ENCODE measurements around the gene APOL5.
A peak's percentile ranks its signal among the peaks of the same experiment; 100 is the strongest.

The APOL5 gene

DNA sequence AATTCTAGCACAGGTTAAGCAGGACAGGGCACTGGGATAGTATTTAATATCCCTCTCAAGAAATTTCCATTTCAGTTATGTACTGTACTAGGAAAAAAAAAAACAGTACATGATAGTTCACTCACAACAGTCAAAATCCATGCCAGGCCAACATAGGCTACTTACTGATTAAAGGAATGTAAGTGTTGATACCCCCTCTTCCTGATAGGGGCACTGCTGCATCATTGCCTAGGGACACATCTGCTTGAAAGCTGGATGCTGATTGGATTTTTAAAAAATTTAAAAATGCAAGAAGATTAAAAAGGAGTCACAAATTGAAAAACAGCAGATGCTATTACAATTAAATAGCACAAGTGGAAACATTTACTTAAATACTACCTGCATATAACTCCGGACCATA lies 43.4 kb downstream of the APOL5 start:
- H3K36me3 ChIP-seq (ENCODE audit: control insufficient read depth, insufficient read depth, low read length), result no peaks in the 10 kb centered on the region
- H3K27me3 ChIP-seq (ENCODE audit: control insufficient read depth, insufficient read depth, low read length), result no peaks in the 10 kb centered on the region
- no peak overlapping the region for H3K4me2 ChIP-seq (ENCODE audit: low read length)
- no peaks in the 10 kb centered on the region for H3K9me3 ChIP-seq (ENCODE audit: control insufficient read depth, low read length)
- TF ChIP-seq, protein P1, sequence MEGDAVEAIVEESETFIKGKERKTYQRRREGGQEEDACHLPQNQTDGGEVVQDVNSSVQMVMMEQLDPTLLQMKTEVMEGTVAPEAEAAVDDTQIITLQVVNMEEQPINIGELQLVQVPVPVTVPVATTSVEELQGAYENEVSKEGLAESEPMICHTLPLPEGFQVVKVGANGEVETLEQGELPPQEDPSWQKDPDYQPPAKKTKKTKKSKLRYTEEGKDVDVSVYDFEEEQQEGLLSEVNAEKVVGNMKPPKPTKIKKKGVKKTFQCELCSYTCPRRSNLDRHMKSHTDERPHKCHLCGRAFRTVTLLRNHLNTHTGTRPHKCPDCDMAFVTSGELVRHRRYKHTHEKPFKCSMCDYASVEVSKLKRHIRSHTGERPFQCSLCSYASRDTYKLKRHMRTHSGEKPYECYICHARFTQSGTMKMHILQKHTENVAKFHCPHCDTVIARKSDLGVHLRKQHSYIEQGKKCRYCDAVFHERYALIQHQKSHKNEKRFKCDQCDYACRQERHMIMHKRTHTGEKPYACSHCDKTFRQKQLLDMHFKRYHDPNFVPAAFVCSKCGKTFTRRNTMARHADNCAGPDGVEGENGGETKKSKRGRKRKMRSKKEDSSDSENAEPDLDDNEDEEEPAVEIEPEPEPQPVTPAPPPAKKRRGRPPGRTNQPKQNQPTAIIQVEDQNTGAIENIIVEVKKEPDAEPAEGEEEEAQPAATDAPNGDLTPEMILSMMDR (IDR thresholded peaks at IDR 0.05), result peak; percentile 26
- no peaks in the 10 kb centered on the region for H3K4me1 ChIP-seq
- H3K4me3 ChIP-seq (ENCODE audit: low read depth, low read length), result no peak overlapping the region
- no peak overlapping the region for H3K27ac ChIP-seq
- H3K9ac ChIP-seq, result no peak overlapping the region
- H3K79me2 ChIP-seq, result no peaks in the 10 kb centered on the region
- no peak overlapping the region for H2AFZ ChIP-seq

DNA sequence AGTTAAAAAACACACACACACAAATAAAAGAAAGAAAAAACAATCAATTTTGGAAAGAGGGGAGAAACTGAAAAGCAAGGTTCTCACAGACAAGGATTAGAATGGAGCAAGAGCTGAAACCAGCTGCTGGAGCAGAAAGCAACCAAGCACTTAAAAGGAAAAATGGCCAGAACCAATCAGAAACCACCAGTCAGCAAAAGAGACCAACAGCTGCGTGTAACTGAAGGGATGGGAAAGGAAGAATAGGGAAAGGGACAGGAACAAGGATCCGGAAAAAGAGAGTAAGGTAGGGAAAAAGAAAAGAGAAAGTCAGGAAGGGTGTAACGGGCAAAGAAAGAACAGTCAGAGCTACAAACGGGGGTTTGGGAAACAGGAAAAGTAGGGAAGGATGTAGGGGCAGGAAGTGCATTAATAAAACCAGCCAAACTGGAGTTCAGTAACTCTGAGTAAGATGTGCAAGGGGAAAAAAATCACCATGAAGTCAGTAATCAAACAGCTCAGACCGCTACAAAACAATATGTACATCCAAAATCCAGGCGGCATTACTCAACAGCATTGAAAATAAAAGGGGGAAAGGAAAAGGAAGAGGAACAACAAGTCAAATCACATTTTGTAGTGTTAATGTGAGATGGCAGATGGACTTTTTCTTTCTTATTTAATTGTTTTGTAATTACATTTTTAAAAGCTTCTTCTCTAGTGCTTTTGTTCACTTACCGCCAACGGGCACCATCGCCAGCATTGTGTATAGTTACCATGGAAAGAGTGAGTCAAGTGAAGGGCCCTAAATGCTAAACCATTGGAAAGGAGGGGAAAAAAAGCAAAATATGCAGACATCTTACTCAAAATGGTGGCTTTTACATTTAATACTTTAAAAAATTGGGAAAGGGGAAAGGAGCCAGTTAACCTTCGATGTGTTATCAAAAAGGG lies 49.2 kb downstream of the APOL5 start:
- Histone ChIP-seq H3K79me2 (no peaks in the 10 kb centered on the region), H3K36me3 (ENCODE audit: control insufficient read depth, insufficient read depth, low read length) (no peaks in the 10 kb centered on the region), H3K4me2 (ENCODE audit: low read length) (no peak overlapping the region), H3K9me3 (ENCODE audit: control insufficient read depth, low read length) (no peaks in the 10 kb centered on the region), H3K4me3 (ENCODE audit: low read depth, low read length) (no peak overlapping the region), H3K27me3 (ENCODE audit: control insufficient read depth, insufficient read depth, low read length) (no peaks in the 10 kb centered on the region), H2AFZ (no peak overlapping the region), H3K27ac (no peak overlapping the region), H3K9ac (no peak overlapping the region), H3K4me1 (no peaks in the 10 kb centered on the region)
- TF ChIP-seq, protein P1 (IDR thresholded peaks at IDR 0.05), result no peak

DNA sequence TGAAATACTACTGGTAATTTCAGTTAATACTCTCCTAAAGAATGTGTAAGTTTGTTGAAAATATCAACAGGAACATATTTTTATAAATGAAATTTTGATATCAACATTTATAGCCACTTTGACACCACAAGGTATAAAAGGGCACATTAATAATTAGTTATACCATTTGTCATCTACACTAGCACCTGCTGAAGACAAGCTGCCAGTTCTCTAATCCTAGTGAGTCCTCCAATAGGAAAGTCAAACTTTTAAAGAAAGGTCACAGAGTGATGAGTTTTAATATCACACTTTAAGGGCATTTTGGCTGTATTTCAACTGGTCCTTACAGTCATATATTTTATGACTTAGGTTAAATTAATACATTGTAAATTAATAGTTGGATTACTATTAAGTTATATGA lies 52.3 kb downstream of the APOL5 start:
- Histone ChIP-seq H3K9ac (no peak overlapping the region), H3K36me3 (ENCODE audit: control insufficient read depth, insufficient read depth, low read length) (no peaks in the 10 kb centered on the region), H3K4me1 (no peaks in the 10 kb centered on the region), H3K27ac (no peak overlapping the region), H2AFZ (no peak overlapping the region), H3K27me3 (ENCODE audit: control insufficient read depth, insufficient read depth, low read length) (no peaks in the 10 kb centered on the region), H3K79me2 (no peaks in the 10 kb centered on the region), H3K4me3 (ENCODE audit: low read depth, low read length) (no peak overlapping the region), H3K9me3 (ENCODE audit: control insufficient read depth, low read length) (no peaks in the 10 kb centered on the region), H3K4me2 (ENCODE audit: low read length) (no peak overlapping the region)
- TF ChIP-seq, protein P1 (IDR thresholded peaks at IDR 0.05), result no peak

DNA sequence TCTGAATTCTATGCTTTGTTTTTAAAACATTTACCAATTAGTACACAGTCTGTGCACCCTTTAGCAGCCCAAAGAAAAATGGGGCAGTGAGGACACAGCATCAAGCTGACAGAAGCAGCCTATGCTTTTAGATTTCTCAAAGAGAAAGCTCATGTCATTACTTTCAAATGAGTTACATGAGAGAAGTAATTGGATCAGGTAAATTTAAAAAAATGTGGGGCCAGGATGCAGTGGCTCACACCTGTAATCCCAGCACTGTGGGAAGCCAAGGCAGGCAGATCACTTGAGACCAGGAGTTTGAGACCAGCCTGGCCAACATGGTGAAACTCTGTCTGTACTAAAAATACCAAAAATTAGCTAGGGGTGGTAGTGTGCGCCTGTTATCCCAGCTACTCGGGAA lies 57.7 kb downstream of the APOL5 start:
- no peak overlapping the region for H3K4me2 ChIP-seq (ENCODE audit: low read length)
- H3K27ac ChIP-seq, result no peak overlapping the region
- H3K9ac ChIP-seq, result no peak overlapping the region
- H3K27me3 ChIP-seq (ENCODE audit: control insufficient read depth, insufficient read depth, low read length), result no peaks in the 10 kb centered on the region
- H2AFZ ChIP-seq, result no peak overlapping the region
- no peaks in the 10 kb centered on the region for H3K4me1 ChIP-seq
- H3K36me3 ChIP-seq (ENCODE audit: control insufficient read depth, insufficient read depth, low read length), result no peaks in the 10 kb centered on the region
- no peak overlapping the region for H3K4me3 ChIP-seq (ENCODE audit: low read depth, low read length)
- no peaks in the 10 kb centered on the region for H3K9me3 ChIP-seq (ENCODE audit: control insufficient read depth, low read length)
- H3K79me2 ChIP-seq, result no peaks in the 10 kb centered on the region
- TF ChIP-seq, protein P1 (IDR thresholded peaks at IDR 0.05), result no peak
